IMR-90 (cell line): ENCODE measurements around the gene RAB1B. TPM values are rescaled to one million over a fixed set of nuclear protein-coding genes. Genes with fewer than 3 reads are reported as not detected.

Experiments used
- ATAC-seq: fragments of 200-7000 bp; cut with Tn5 transposase; 2 replicates; pipeline ENCODE4 v1.9.1; 2020; ENCODE audit warnings: low read depth, mild to moderate bottlenecking, moderate library complexity
- BruUV-seq: library from RNA; stranded (reverse); fragments of 400-500 nt; replicated peaks from 2 replicates; lab custom pipeline; 2021; lab: Mats Ljungman, UMichigan
- CTCF ChIA-PET: fragments of 300-600 bp; formaldehyde crosslinking; extraction: SDS; loops from one replicate; lab custom pipeline; 2021; ENCODE audit warnings: antibody characterized with exemption; lab: Yijun Ruan, JAX
- POLR2A ChIA-PET: fragments of 300-600 bp; sonication (Branson Sonifier 250); formaldehyde crosslinking; loops from one replicate; lab custom pipeline; 2022; ENCODE audit warnings: antibody characterized with exemption; ENCODE audit not compliant: unreplicated experiment; lab: Charles Lee
- DNase-seq: peaks from one replicate; pipeline ENCODE4 v3.0.0; 2013
- H2AFZ ChIP-seq: replicated peaks from 2 replicates; pipeline ENCODE3; 2013; ENCODE audit warnings: low read length, mild to moderate bottlenecking; ENCODE audit not compliant: poor library complexity
- H2AK5ac ChIP-seq: 2 replicates; pipeline ENCODE4 v1.6.1; 2013; ENCODE audit warnings: low read depth, low read length, inconsistent platforms
- H2AK9ac ChIP-seq: replicated peaks from 2 replicates; pipeline ENCODE3; 2013; ENCODE audit warnings: mild to moderate bottlenecking, low read depth, low read length, moderate library complexity; ENCODE audit not compliant: poor library complexity
- H2BK120ac ChIP-seq: 2 replicates; pipeline ENCODE4 v1.6.1; 2013; ENCODE audit warnings: low read depth, low read length, inconsistent platforms
- H2BK15ac ChIP-seq: 3 replicates; pipeline ENCODE4 v1.6.1; 2013; ENCODE audit warnings: low read depth, low read length, inconsistent platforms
- H2BK20ac ChIP-seq: 2 replicates; pipeline ENCODE4 v1.6.1; 2013; ENCODE audit warnings: low read depth, mild to moderate bottlenecking, inconsistent platforms, low read length, moderate library complexity
- H2BK5ac ChIP-seq: 2 replicates; pipeline ENCODE4 v1.6.1; 2013; ENCODE audit warnings: mild to moderate bottlenecking, low read depth, low read length, inconsistent platforms; ENCODE audit not compliant: poor library complexity, severe bottlenecking
- H3K14ac ChIP-seq: replicated peaks from 2 replicates; pipeline ENCODE4 v1.6.1; 2013; ENCODE audit warnings: low read depth, low read length, inconsistent platforms
- H3K18ac ChIP-seq: 2 replicates; pipeline ENCODE4 v1.6.1; 2013; ENCODE audit warnings: low read depth, low read length, control low read depth
- H3K23ac ChIP-seq: 2 replicates; pipeline ENCODE4 v1.6.1; 2013; ENCODE audit warnings: low read depth, low read length, inconsistent platforms
- H3K27ac ChIP-seq: 2 replicates; pipeline ENCODE4 v1.5.1; 2013; ENCODE audit warnings: mild to moderate bottlenecking, control low read depth, low read length; ENCODE audit not compliant: insufficient read depth
- H3K27me3 ChIP-seq: 2 replicates; pipeline ENCODE4 v1.6.1; 2013; ENCODE audit warnings: low read length; ENCODE audit not compliant: control insufficient read depth, insufficient read depth
- H3K36me3 ChIP-seq: 2 replicates; pipeline ENCODE4 v1.6.1; 2013; ENCODE audit warnings: low read length, mixed read lengths; ENCODE audit not compliant: control insufficient read depth, insufficient read depth
- H3K4ac ChIP-seq: 2 replicates; pipeline ENCODE4 v1.6.1; 2013; ENCODE audit warnings: low read depth, low read length, inconsistent platforms
- H3K4me1 ChIP-seq: 2 replicates; pipeline ENCODE4 v1.6.1; 2013; ENCODE audit warnings: low read length, mixed read lengths; ENCODE audit not compliant: control insufficient read depth, insufficient read depth
- H3K4me2 ChIP-seq: 2 replicates; pipeline ENCODE4 v1.6.1; 2013; ENCODE audit warnings: low read depth, mild to moderate bottlenecking, control low read depth, low read length, moderate library complexity
- H3K4me3 ChIP-seq: 2 replicates; pipeline ENCODE4 v1.5.1; 2013; ENCODE audit warnings: low read depth, mild to moderate bottlenecking, control low read depth, low read length, moderate library complexity; ENCODE audit not compliant: insufficient read depth
- H3K56ac ChIP-seq: 2 replicates; pipeline ENCODE4 v1.6.1; 2013; ENCODE audit warnings: low read length, inconsistent platforms; ENCODE audit not compliant: insufficient read depth; ENCODE audit errors: extremely low read depth
- H3K79me1 ChIP-seq, 2 experiments: 2 replicates each; pipeline ENCODE4 v1.6.1; 2013; ENCODE audit warnings: low read length in 2 of 2, inconsistent platforms in 1 of 2, low read depth in 1 of 2
- H3K9ac ChIP-seq: 2 replicates; pipeline ENCODE4 v1.6.1; 2013; ENCODE audit warnings: low read depth, low read length, control low read depth
- H3K9me1 ChIP-seq: 2 replicates; pipeline ENCODE4 v1.6.1; 2013; ENCODE audit warnings: low read length, inconsistent platforms; ENCODE audit not compliant: insufficient read depth
- H3K9me3 ChIP-seq: 2 replicates; pipeline ENCODE4 v1.6.1; 2013; ENCODE audit warnings: low read length; ENCODE audit not compliant: control insufficient read depth, insufficient read depth
- H4K20me1 ChIP-seq: 2 replicates; pipeline ENCODE4 v1.6.1; 2013; ENCODE audit warnings: low read length, inconsistent platforms; ENCODE audit not compliant: insufficient read depth
- H4K5ac ChIP-seq: 2 replicates; pipeline ENCODE4 v1.6.1; 2013; ENCODE audit warnings: mild to moderate bottlenecking, low read depth, low read length, control low read depth
- H4K8ac ChIP-seq, 2 experiments: 2 replicates each; pipeline ENCODE4 v1.6.1; 2013; ENCODE audit warnings: low read depth in 2 of 2, low read length in 2 of 2, control low read depth in 1 of 2, inconsistent platforms in 1 of 2
- H4K91ac ChIP-seq: 2 replicates; pipeline ENCODE4 v1.6.1; 2013; ENCODE audit warnings: low read depth, low read length, inconsistent platforms; ENCODE audit not compliant: insufficient read depth
- CEBPB ChIP-seq: IDR thresholded peaks from 2 replicates; pipeline ENCODE4 v1.6.1; 2012; ENCODE audit warnings: low read depth, low read length, improper control_type of control experiment
- FOS ChIP-seq: fragments of 150-350 bp; IDR thresholded peaks from 2 replicates; pipeline ENCODE4 v1.6.1; 2016; ENCODE audit warnings: low read depth, low read length
- MXI1 ChIP-seq: IDR thresholded peaks from 2 replicates; pipeline ENCODE4 v1.6.1; 2012; ENCODE audit warnings: low read depth, mild to moderate bottlenecking, low read length, moderate library complexity, borderline replicate concordance
- NFE2L2 ChIP-seq: fragments of 150-350 bp; IDR thresholded peaks from 2 replicates; pipeline ENCODE4 v1.6.1; 2016; ENCODE audit warnings: low read depth, mild to moderate bottlenecking, low read length
- RFX5 ChIP-seq: IDR thresholded peaks from 2 replicates; pipeline ENCODE4 v1.8.0; 2012; ENCODE audit warnings: low read depth, mild to moderate bottlenecking, low read length, moderate library complexity
- WGBS, 2 experiments: methylation state at CpG; one replicate each; pipeline versions ENCODE4 v1.1.5 to v1.1.7; 2013; ENCODE audit warnings: missing lambda C conversion rate in 2 of 2; ENCODE audit not compliant: insufficient read length in 1 of 2; ENCODE audit errors: extremely low coverage in 2 of 2; 5-methylcytosine and 5-hydroxymethylcytosine counted together
- dilution Hi-C: fragments of 300-500 bp; cut with HindIII; formaldehyde crosslinking; loops from one replicate; pipeline ENCODE4 v1.14.3; 2018; ENCODE audit warnings: low sequenced_read_pairs; ENCODE audit not compliant: unreplicated experiment
- in situ Hi-C: fragments of 300-500 bp; cut with MboI; formaldehyde crosslinking; loops from 3 replicates; pipeline ENCODE4 v1.14.3; 2019; ENCODE audit warnings: low sequenced_read_pairs, inconsistent platforms, mixed read lengths
- intact Hi-C: fragments of 100-400 bp; cut with micrococcal nuclease; formaldehyde crosslinking; loops from 2 replicates; pipeline ENCODE4 v1.10.0; 2022
- polyA plus RNA-seq, 3 experiments: library from polyadenylated mRNA; depleted of rRNA; stranded (reverse); fragments of >200 nt; gene quantifications; 2 replicates each; pipeline ENCODE4 v1.2.3, GENCODE V29; 2012; ENCODE audit warnings: low replicate concordance in 1 of 3
- total RNA-seq: library from RNA; depleted of rRNA; stranded (reverse); fragments of >200 nt; gene quantifications from 2 replicates; pipeline ENCODE4 v1.2.3, GENCODE V29; 2012

The RAB1B gene
- total and polyA plus RNA-seq, 2 of the 4 experiments (the other 2 are of a cell fraction): 83.7 to 248 TPM

DNA sequence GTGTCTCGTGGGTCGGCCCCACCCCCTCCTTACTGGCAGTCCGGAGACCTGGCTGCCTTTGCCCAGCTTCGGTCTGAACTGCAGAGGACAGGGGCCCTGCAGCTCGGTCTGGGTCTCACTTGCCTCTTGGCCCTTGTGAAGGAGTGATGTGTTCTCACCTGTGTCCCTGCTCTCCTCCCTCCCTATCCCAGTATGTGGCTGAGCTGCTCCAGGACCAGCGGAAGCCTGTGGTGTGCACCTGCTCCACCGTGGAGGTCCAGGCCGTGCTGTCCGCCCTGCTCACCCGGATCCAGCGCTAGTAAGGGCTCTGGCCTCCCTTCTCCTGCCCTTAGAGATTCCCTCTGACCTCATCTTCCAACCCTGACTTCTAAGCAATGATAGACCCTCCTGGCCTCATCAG, 35.7 kb upstream of the RAB1B start:
- H2AK9ac ChIP-seq: no peak overlapping the region
- TF ChIP-seq MXI1 (no peak), RFX5 (no peak), NFE2L2 (no peak), FOS (no peak), CEBPB (no peak)
- BruUV-seq: no TSS peak
- 87% methylated on average over 4 of the region's 11 CpGs; no CpG with 5 or more reads in 1 of the 2 experiments for WGBS, 2 experiments
- no peaks in the 10 kb centered on the region for H4K20me1 ChIP-seq
- no peak overlapping the region for H2BK20ac ChIP-seq
- H2AFZ ChIP-seq: no peak overlapping the region
- no peak overlapping the region for H2BK5ac ChIP-seq
- no peak overlapping the region for H2AK5ac ChIP-seq
- no peaks in the 10 kb centered on the region for H3K79me1 ChIP-seq
- in situ Hi-C loops: no loop called here
- no peak overlapping the region for H3K4me3 ChIP-seq
- H2BK120ac ChIP-seq: no peak overlapping the region
- no peak for ATAC-seq
- ChIA-PET POLR2A (no interaction called here), CTCF (no interaction called here)
- intact Hi-C loops: no loop called here
- no peak overlapping the region for H3K56ac ChIP-seq
- H2BK15ac ChIP-seq: no peak overlapping the region
- H3K36me3 ChIP-seq: peaks cover 62% of the 10 kb centered on the region
- no peak overlapping the region for H3K4me2 ChIP-seq
- no peak overlapping the region for H4K5ac ChIP-seq
- H3K18ac ChIP-seq: no peak overlapping the region
- DNase-seq: no peak
- no peak overlapping the region for H4K8ac ChIP-seq
- no peak overlapping the region for H3K9ac ChIP-seq
- no peaks in the 10 kb centered on the region for H3K9me3 ChIP-seq
- no peaks in the 10 kb centered on the region for H3K4me1 ChIP-seq
- no peak overlapping the region for H3K27ac ChIP-seq
- H3K23ac ChIP-seq: no peak overlapping the region
- H3K4ac ChIP-seq: no peak overlapping the region
- dilution Hi-C loops: no loop called here
- no peak overlapping the region for H4K91ac ChIP-seq
- no peaks in the 10 kb centered on the region for H3K27me3 ChIP-seq
- no peak overlapping the region for H3K14ac ChIP-seq
- H3K9me1 ChIP-seq: no peaks in the 10 kb centered on the region
